SU-DHL-6 (cell line): Measurements from ENCODE around the gene LGR6.

Experiments
- CTCF ChIP-seq: fragments of 200-600 bp; sonication (generic); IDR thresholded peaks from one replicate; pipeline ENCODE4 v1.5.1; 2017; ENCODE audit warnings: antibody characterized with exemption, mild to moderate bottlenecking, low read length, moderate library complexity; ENCODE audit not compliant: insufficient read depth, poor library complexity, severe bottlenecking
- EZH2phosphoT487 ChIP-seq: fragments of 200-600 bp; sonication (generic), shearing (Covaris generic); conservative IDR thresholded peaks from 2 replicates; pipeline ENCODE4 v1.6.1; 2018; ENCODE audit warnings: mild to moderate bottlenecking, antibody characterized with exemption, low read length, moderate library complexity, mixed read lengths

DNA sequence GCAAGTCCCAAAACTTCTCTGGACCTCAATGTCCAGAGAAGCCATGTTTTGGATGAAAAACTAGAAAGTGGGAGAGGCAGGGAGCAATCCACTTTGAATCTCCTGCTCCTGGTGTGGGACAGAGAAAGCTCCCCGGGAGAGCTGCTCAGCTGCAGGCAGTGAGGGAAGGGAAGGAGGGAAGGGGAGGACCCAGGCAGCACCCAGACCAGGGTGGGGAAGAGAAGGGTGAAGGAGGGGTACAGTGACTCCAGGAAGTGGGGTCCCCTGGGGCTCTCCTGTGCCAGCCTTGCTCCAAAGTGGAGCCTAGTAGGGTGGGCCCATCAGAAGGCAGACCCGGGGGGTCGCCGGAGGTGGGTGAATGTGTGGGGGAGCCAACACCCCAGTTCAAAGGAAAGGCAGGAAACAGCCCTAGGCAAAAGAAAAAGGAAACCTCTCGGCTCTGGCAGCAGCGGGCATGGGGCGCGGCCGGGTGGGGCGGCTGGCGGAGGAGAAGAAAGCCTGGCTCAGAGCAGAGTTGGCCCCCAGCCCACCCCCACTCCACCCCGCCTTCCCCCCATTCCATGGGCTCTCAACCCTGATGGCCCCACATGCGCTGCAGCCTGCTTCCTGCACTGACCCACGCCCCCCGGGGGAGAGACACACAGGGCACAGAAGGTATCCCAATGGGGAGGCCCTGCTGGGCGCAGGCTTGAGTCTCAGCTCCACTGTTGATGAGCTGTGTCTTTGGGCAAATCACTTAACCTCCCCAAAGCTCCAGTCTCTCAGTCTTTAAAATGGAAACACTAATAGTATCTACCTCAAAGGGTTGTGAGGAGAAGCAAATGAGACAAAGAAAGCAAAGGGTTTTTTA, 5.7 kb downstream of the LGR6 start:
- TF ChIP-seq CTCF, result no peak
- no peak for TF ChIP-seq EZH2phosphoT487
